Measurements from ENCODE around the gene FAM50B.

DNA sequence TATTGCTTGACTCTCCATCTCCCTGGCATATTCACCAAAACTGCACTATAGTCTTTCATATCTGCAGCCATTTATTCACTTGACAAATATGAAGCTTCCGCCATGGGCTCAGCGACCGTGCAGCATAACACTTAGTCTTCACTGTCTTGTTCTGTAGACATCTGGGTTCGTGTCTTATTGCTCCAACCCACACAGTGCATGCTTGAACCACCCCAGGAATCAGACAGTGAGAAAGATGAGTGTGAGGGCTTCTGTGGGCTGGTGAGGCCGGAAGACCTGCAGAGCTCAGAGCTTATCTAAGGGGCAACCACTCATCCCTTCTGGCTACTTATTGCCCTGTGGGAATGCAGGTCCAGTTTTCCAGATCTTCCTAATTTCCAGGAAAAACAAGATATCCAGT is 19.9 kb upstream of the FAM50B start:
- TF ChIP-seq FOXM1 (IDR thresholded peaks at IDR 0.05; ENCODE audit: borderline replicate concordance) (no peak), ELF4 (IDR thresholded peaks at IDR 0.05) (no peak), SUZ12 (IDR thresholded peaks at IDR 0.05) (no peak), FOXK2 (IDR thresholded peaks at IDR 0.05) (no peak), LEF1 (IDR thresholded peaks at IDR 0.05; ENCODE audit: borderline replicate concordance) (no peak), SP1 (IDR thresholded peaks at IDR 0.05) (no peak), BHLHE40 (IDR thresholded peaks at IDR 0.05; ENCODE audit: borderline replicate concordance) (no peak), NFRKB (IDR thresholded peaks at IDR 0.05) (no peak), HDGF (IDR thresholded peaks at IDR 0.05; ENCODE audit: borderline replicate concordance) (no peak), L3MBTL2 (conservative IDR thresholded peaks at IDR 0.05) (no peak)
